SK-N-MC (cell line): Measurements from ENCODE around the gene ZG16.

ENCODE experiments used
- DNase-seq: peaks from one replicate; pipeline ENCODE4 v3.0.0-alpha.2; 2011; ENCODE audit warnings: low read depth, low spot score
- H3K27ac ChIP-seq: fragments of 200-600 bp; sonication (generic); 2 replicates; pipeline ENCODE4 v1.5.1; 2016; ENCODE audit warnings: mixed run types
- H3K36me3 ChIP-seq: fragments of 200-600 bp; sonication (generic); 2 replicates; pipeline ENCODE4 v1.6.1; 2017; ENCODE audit warnings: antibody characterized with exemption, low read length, mixed read lengths; ENCODE audit not compliant: insufficient read depth
- H3K4me3 ChIP-seq: fragments of 200-600 bp; sonication (generic); 2 replicates; pipeline ENCODE4 v1.5.1; 2016
- H3K9ac ChIP-seq: fragments of 200-600 bp; sonication (generic); 2 replicates; pipeline ENCODE4 v1.8.0; 2017; ENCODE audit warnings: mixed run types, mixed read lengths; ENCODE audit not compliant: insufficient read length
- H3K9me3 ChIP-seq: fragments of 200-600 bp; sonication (generic); 2 replicates; pipeline ENCODE4 v1.6.1; 2017; ENCODE audit warnings: low read depth, mild to moderate bottlenecking, antibody characterized with exemption, low read length, moderate library complexity, mixed read lengths
- EZH2 ChIP-seq: fragments of 200-600 bp; sonication (generic); IDR thresholded peaks from one replicate; pipeline ENCODE4 v1.6.1; 2017; ENCODE audit warnings: antibody characterized with exemption
- FOXP2 ChIP-seq: optimal IDR thresholded peaks from 2 replicates; pipeline ENCODE3; 2011; ENCODE audit warnings: mild to moderate bottlenecking, moderate library complexity; ENCODE audit not compliant: insufficient read depth; ENCODE audit errors: extremely low read length, control extremely low read depth
- POLR2AphosphoS5 ChIP-seq: IDR thresholded peaks from 2 replicates; pipeline ENCODE4 v1.6.1; 2012; ENCODE audit warnings: mild to moderate bottlenecking, low read depth, low read length, borderline replicate concordance

Gene ZG16

GRCh38 chr16:29808219-29808900 is 30.3 kb downstream of the ZG16 start:
- Histone ChIP-seq H3K9me3 (no peaks in the 10 kb centered on the region), H3K27ac (peak overlapping the region; percentile 75), H3K9ac (peak overlapping the region; percentile 79)

GRCh38 chr16:29809031-29809747 is 31.1 kb downstream of the ZG16 start:
- H3K4me3 ChIP-seq = peak overlapping the region; percentile 91
- peak overlapping the region; percentile 79 for H3K9ac ChIP-seq
- DNase-seq = no peak
- peaks cover 29% of the 10 kb centered on the region for H3K36me3 ChIP-seq
- TF ChIP-seq POLR2AphosphoS5 (peak; percentile 20), EZH2 (no peak)
- H3K27ac ChIP-seq = peak overlapping the region; percentile 75
- no peaks in the 10 kb centered on the region for H3K9me3 ChIP-seq

More at GRCh38 chr16:29808219-29808900, 30.3 kb downstream of the ZG16 start:
- H3K4me3 ChIP-seq = peak overlapping the region; percentile 91
- TF ChIP-seq FOXP2 (no peak), POLR2AphosphoS5 (no peak), EZH2 (no peak)
- DNase-seq = no peak
- H3K36me3 ChIP-seq = peaks cover 37% of the 10 kb centered on the region

GRCh38 chr16:29809850-29810698 is 32.0 kb downstream of the ZG16 start:
- DNase-seq = no peak
- Histone ChIP-seq H3K9me3 (no peaks in the 10 kb centered on the region), H3K27ac (peak overlapping the region; percentile 49), H3K4me3 (peak overlapping the region; percentile 91), H3K9ac (peak overlapping the region; percentile 79), H3K36me3 (peaks cover 29% of the 10 kb centered on the region)
- no peak for TF ChIP-seq EZH2
- TF ChIP-seq POLR2AphosphoS5 = peak; percentile 45; the same call in 1 of the 2 replicates
- no peak for TF ChIP-seq FOXP2

- peak overlapping the region; percentile 49 for H3K27ac ChIP-seq
- no peak overlapping the region for H3K9ac ChIP-seq
- no peak for TF ChIP-seq POLR2AphosphoS5
- TF ChIP-seq FOXP2 = no peak
- no peak for TF ChIP-seq EZH2
- peak overlapping the region; percentile 91 for H3K4me3 ChIP-seq
- H3K9me3 ChIP-seq = no peaks in the 10 kb centered on the region
- DNase-seq = no peak
- peaks cover 29% of the 10 kb centered on the region for H3K36me3 ChIP-seq
Observed at GRCh38 chr16:29810699-29811169, 32.7 kb downstream of the ZG16 start.

GRCh38 chr16:29811170-29811895 is 33.3 kb downstream of the ZG16 start:
- Histone ChIP-seq H3K4me3 (peak overlapping the region; percentile 91), H3K9ac (no peak overlapping the region), H3K27ac (peak overlapping the region; percentile 49; the same call in 1 of the 2 replicates), H3K36me3 (peaks cover 29% of the 10 kb centered on the region), H3K9me3 (no peaks in the 10 kb centered on the region)
- DNase-seq = no peak
- TF ChIP-seq EZH2 = no peak
- peak; percentile 73 for TF ChIP-seq POLR2AphosphoS5
- TF ChIP-seq FOXP2 = no peak

GRCh38 chr16:29811896-29812665 is 34.0 kb downstream of the ZG16 start, which contains the start of gene PRRT2:
PRRT2 (plus strand) TSS chr16:29812193; CDS start chr16:29813055, 862 bp downstream.
- no peak for TF ChIP-seq EZH2
- no peak; the same call in 1 of the 2 replicates for TF ChIP-seq POLR2AphosphoS5
- no peak for TF ChIP-seq FOXP2
- H3K27ac ChIP-seq = peak within 1 kb of the TSS; percentile 49; the same call in 1 of the 2 replicates
- DNase-seq = no peak

More at GRCh38 chr16:29811896-29812665, 34.0 kb downstream of the ZG16 start, which contains the start of gene PRRT2:
- no peaks in the 10 kb centered on the region for H3K9me3 ChIP-seq
- H3K36me3 ChIP-seq = peaks cover 29% of the 10 kb centered on the region
- H3K4me3 ChIP-seq = peak within 1 kb of the TSS; percentile 91
- H3K9ac ChIP-seq = no peak within 1 kb of the TSS
